Left lobe of liver (tissue), 2 donors: ENCODE measurements around the gene LILRB5. TPM values are rescaled to one million over a fixed set of nuclear protein-coding genes. Genes with fewer than 3 reads are reported as not detected.
"Not testable (repeated sequence)": the region's sequence is repeated elsewhere in the genome, so short reads cannot be mapped to it uniquely, and the experiment has no call there.

Source experiments
- ATAC-seq: fragments of 200-7000 bp; cut with Tn5 transposase; one replicate; pipeline ENCODE4 v1.9.1; 2020; ENCODE audit warnings: mild to moderate bottlenecking, moderate library complexity
- DNase-seq: peaks from one replicate; pipeline ENCODE4 v3.0.0-alpha.2; 2020; ENCODE audit warnings: low spot score
- total RNA-seq: library from RNA; stranded (reverse); gene quantifications from one replicate; pipeline ENCODE4 v1.2.1, GENCODE V29; 2021
- donor health status: DM: no; HTN: no; CAD: no; lungs with moderate emphysema.
- donor health status: DM: no; HTN: yes; CAD: no.

Gene LILRB5
- total RNA-seq, 1 donor from 2014 or later = 8.7 TPM

- DNase-seq, ATAC-seq: not testable (repeated sequence)
Observed at GRCh38 chr19:54277111-54277615, 20.1 kb upstream of the LILRB5 start.

- ATAC-seq (no peak), DNase-seq (no peak)
Observed at GRCh38 chr19:54275951-54276350, 18.9 kb upstream of the LILRB5 start.

GRCh38 chr19:54274516-54274915, 17.4 kb upstream of the LILRB5 start:
- ATAC-seq, DNase-seq: not testable (repeated sequence)

- no peak for DNase-seq
- no peak for ATAC-seq
Observed at GRCh38 chr19:54273821-54274220, 16.7 kb upstream of the LILRB5 start.

- not testable (repeated sequence) for ATAC-seq, DNase-seq
Observed at GRCh38 chr19:54272181-54272580, 15.1 kb upstream of the LILRB5 start.

- ATAC-seq = peak; percentile 19
- not testable (repeated sequence) for DNase-seq
Observed at GRCh38 chr19:54271587-54271986, 14.5 kb upstream of the LILRB5 start.

GRCh38 chr19:54271106-54271505, 14.0 kb upstream of the LILRB5 start:
- ATAC-seq (peak; percentile 41), DNase-seq (no peak)

- DNase-seq (no peak), ATAC-seq (no peak)
Observed at GRCh38 chr19:54268936-54269335, 11.9 kb upstream of the LILRB5 start.

GRCh38 chr19:54266133-54266532, 9.1 kb upstream of the LILRB5 start:
- ATAC-seq (peak; percentile 91), DNase-seq (peak; percentile 64)

- ATAC-seq = no peak
- DNase-seq = no peak
Observed at GRCh38 chr19:54262470-54262869, 5.4 kb upstream of the LILRB5 start.

- ATAC-seq (no peak), DNase-seq (peak; percentile 39)
Observed at GRCh38 chr19:54262066-54262465, 5.0 kb upstream of the LILRB5 start.

GRCh38 chr19:54256250-54257115, 590 bp downstream of the LILRB5 start:
- peak; percentile 16 for ATAC-seq
- DNase-seq = peak; percentile 43

GRCh38 chr19:54255105-54255775, 1.8 kb downstream of the LILRB5 start:
- peak; percentile 30 for ATAC-seq

GRCh38 chr19:54254195-54254906, 2.7 kb downstream of the LILRB5 start:
- no peak for ATAC-seq
- DNase-seq = peak; percentile 41

More at GRCh38 chr19:54255105-54255775, 1.8 kb downstream of the LILRB5 start:
- peak; percentile 42 for DNase-seq

- ATAC-seq (no peak), DNase-seq (no peak)
Observed at GRCh38 chr19:54253331-54254194, 3.5 kb downstream of the LILRB5 start.

GRCh38 chr19:54252845-54253244, 4.2 kb downstream of the LILRB5 start:
- DNase-seq (no peak), ATAC-seq (no peak)

- ATAC-seq = no peak
- DNase-seq = no peak
Observed at GRCh38 chr19:54252243-54252642, 4.8 kb downstream of the LILRB5 start.

GRCh38 chr19:54248016-54248601, 9.0 kb downstream of the LILRB5 start:
- DNase-seq = no peak
- peak; percentile 75 for ATAC-seq

GRCh38 chr19:54247106-54247930, 9.8 kb downstream of the LILRB5 start:
- DNase-seq (no peak), ATAC-seq (peak; percentile 27)
